ENCODE data around the gene LCN2.
A peak's percentile ranks its signal among the peaks of the same experiment; 100 is the strongest.

DNA sequence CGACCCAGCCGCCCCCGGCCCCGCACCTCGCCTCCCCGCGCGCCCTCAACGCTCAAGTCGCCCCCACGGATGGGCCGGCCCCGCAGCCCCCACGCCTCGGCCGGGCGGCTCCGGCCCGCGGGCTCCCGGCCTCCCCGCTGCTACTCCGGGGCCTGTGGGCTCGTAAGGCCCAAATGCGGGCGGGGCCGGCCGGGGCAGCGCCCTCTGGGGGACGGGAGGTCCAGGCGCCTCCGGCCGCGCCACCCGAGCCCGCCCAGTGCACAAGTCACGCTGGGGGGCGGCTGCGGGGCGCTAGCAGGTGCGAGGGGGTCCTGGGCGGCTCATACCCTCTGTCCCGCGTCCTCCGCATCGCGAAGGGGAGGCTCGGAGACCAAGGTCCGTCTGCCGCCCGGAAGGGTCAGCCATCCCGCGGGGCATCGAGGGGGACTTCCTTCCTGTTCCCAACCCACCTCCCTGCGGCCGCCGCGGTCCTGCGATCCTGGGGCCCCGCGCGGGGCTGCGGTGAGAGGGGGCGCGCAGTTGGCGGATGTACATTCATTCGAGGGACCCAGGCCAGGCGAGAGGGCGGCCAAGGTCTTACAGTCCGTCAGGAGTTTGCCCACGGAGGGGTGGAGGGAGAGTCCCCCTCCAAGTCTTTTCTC is 42.3 kb downstream of the LCN2 start, which contains the start of gene CIZ1:
- TF ChIP-seq MAFG (tag; conservative IDR thresholded peaks at IDR 0.05) (no peak), ZNF121 (CRISPR knock-in tag; conservative IDR thresholded peaks at IDR 0.05) (no peak), CBX3 (IDR thresholded peaks at IDR 0.05; ENCODE audit: borderline replicate concordance in 1 of 2, low read length in 2 of 2) (peak in 1 of 2 experiments; percentile 46; a peak in 1 of 3 replicates), GABPA (tag; conservative IDR thresholded peaks at IDR 0.05; ENCODE audit: low read depth) (no peak)
